Activated CD4-positive, alpha-beta T cell treated with anti-CD3 and anti-CD28 coated beads, Interleukin-2, amount 50 U/mL, for 24 hours (primary cell): Measurements from ENCODE around the gene MBD6.

Experiments
- DNase-seq, 2 donors: peaks; one replicate each; pipeline ENCODE4 v3.0.0-alpha.2; 2020; ENCODE audit warnings: low read depth in 1 of 2, low spot score in 1 of 2

The MBD6 gene

GRCh38 chr12:57528831-57529555 is 6.4 kb downstream of the MBD6 start:
- DNase-seq, result no peak

- DNase-seq, result no peak
These were observed 7.2 kb downstream of the MBD6 start for GRCh38 chr12:57529831-57530230.

DNA sequence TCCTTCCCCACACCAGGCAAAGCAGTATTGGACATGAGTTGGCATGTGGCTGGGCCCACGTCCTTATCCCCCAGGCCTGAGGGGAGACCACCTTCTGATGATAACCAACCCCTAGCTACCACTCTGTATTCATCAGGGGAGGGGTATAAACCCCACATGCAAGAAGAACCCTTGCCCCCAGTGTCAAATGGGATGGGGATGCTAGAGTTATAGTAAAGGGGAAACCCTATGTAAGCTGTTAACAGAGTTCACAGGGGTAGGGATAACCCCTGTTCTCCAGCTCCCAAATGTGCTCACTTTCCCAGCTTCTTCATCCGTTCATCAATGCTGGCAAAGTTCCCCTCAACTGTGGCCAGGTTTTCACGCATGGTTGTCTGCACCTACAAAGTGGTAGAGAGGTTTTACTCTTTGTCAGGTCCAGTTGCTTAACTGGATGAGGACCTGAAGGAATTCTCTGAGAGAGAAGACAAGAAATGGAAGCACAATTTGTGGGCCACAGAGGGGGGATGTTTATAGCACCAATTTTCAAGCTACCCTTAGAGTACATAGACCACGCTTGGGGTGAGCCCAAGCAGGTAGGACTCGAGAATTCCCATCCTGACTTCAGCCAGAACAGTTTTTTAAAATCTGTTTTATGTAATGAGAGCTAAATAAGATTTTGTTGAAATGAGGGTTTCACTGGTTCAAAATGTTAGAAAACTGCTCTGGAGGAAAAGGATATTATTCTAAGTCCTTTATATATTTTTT is 7.9 kb downstream of the MBD6 start:
- DNase-seq, result no peak

GRCh38 chr12:57531836-57532235 is 9.2 kb downstream of the MBD6 start:
- DNase-seq, result no peak

DNA sequence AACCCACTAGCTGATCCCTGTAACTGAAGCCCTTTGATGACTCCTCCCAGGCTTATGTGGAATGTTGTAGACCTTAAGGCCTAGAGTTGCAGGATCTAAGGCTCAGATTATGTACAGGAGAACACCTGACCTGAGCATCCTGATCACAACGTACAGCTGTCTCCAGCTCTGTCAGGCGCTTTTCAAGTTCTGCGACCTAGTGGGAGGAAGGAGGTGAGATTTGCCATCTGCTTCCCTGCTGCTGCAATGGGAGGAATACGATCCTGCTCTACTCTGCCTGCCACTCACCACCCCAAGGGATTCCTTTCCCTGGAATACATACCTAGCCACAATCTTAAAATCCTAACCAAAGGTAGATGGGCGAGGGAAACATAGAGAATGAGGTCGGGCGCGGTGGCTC is 10.5 kb downstream of the MBD6 start:
- DNase-seq, result no peak

DNA sequence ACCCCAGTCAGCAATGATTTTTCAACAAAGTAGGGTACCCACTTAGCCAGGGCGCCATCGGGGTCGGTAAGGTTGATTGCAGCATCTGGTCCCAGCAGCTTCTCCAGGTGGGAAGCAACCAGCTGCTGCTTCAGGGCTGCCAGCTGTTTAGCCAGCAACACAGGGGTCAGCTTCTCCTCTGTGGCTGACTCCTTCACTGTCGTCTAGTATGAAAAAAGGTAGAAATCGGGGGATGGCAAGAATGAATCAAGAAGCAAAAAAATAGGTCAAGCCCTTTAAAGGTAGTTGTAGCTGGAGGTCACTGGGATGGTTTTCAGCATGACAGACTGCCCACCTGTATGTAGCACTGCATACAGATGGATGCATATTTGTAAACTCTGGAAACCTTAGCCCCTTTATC is 11.6 kb downstream of the MBD6 start:
- no peak for DNase-seq

GRCh38 chr12:57534991-57535543 is 12.4 kb downstream of the MBD6 start:
- no peak for DNase-seq

GRCh38 chr12:57535764-57536596 is 13.4 kb downstream of the MBD6 start:
- DNase-seq, result no peak

GRCh38 chr12:57536597-57536942 is 13.9 kb downstream of the MBD6 start:
- no peak for DNase-seq

- DNase-seq, result no peak
These were observed 16.6 kb downstream of the MBD6 start for GRCh38 chr12:57539134-57539768.

GRCh38 chr12:57541001-57541400 is 18.4 kb downstream of the MBD6 start:
- no peak for DNase-seq

DNA sequence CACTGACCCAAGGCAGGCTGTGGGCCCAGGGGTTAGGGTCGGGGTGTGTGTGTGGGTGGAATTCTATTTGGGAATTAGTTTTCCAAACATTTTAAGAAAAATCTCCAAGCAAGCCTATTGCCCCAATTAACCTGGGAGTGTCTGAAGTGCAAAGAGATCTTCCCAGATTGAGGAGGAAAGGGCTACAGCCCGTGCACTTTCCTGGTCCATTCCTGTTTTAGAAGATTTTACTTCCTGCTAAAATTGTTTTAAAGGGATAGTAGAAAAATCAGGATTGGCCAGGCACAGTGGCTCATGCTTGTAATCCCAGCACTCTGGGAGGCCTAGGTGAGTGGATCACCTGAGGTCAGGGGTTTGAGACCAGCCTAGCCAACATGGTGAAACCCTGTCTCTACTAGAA is 19.1 kb downstream of the MBD6 start:
- DNase-seq, result no peak

GRCh38 chr12:57543581-57543980 is 21.0 kb downstream of the MBD6 start:
- no peak for DNase-seq

- DNase-seq, result no peak
These were observed 23.3 kb downstream of the MBD6 start for GRCh38 chr12:57545809-57546437.

DNA sequence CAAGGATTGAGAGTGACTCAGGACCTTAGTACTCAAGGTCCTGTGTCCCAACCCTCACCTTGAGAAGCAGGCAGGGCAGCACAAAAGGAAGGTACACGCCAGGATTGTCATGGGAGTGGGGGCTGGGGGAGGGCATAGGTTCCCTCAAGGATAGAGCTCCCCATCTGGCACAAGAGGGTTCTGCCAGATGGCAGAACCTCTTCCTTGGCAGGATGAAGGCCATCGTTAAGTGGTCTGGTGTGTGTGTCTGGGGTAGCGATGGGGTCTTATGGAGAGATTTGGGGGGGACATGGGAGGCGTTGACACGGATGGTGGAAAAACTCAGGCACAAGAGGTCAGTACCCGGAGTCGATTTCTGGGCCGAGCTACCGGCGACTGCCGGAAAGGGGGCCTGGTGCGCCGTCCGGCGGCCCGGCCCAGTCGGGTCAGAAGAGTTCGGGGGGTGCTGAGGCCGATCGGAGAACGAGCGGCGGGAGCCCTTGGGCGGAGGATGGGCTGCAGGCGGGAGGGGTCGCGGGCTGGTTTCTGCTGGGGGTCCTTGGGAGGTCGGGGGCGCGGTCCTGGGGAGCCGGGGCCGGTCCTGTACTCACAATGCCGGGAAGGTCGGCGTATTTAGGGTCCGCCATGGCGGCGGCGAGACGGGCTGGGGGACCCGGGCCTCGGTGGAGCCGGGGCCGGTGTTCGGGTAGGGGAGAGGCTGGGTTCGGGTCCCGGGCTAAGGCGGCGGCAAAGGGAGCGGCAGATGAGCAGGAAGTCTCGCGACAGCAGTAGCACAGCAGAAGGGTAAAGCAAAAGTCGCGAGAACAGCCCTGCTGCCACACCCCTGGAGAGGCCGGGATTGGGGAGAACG is 24.0 kb downstream of the MBD6 start, which contains the start of gene DCTN2:
TSS of gene DCTN2 (minus strand) at position 755 of the 850 bp plus-strand sequence. CDS start at position 626, 129 bp downstream.
- peak; percentile 76 to 93 for DNase-seq

DNA sequence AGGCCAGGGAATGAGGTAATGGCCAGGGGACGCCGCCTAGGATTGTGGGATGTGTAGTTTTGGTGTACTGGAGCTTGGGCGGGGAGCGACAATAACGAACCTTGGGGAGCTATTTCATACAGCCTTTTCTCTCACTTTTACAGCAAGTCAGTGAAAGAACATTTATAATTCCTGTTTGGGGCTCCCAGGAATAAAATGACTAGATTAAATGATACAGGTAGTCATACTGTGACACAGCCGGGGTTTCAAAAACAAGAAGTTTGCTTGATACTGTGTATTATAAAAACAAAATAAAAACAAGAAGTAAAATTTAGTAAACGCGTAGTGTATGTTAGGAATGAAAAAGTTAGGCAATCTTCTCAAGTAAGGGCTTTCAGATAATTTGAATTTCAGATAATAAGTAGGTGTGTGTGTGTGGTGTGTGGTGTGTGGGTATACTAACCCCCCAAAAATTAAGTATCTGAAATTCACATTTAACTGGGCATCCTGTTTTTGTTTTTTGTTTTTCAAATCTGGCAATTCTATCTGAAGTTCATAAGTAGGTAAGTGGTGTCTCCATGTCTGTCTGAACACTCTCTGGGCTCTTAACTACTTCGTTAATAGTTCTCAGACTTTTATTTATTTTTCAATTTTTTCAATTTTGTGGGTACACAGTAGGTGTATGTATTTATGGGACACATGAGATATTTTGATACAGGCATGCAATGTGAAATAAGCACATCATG is 24.8 kb downstream of the MBD6 start:
- no peak for DNase-seq

DNA sequence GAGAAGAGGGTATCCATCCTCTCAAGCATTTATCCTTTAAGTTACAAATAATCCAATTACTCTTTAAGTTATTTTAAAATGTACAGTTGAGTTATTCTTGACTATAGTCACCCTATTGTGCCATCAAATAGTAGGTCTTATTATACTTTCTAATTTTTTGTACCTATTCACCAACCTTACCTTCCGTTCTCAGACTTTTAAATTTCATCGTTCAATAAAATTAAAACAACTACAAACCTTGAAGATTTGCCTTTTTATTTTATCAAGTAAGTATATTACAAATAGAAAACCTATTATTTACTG is 25.3 kb downstream of the MBD6 start:
- no peak for DNase-seq

- DNase-seq, result no peak
These were observed 25.9 kb downstream of the MBD6 start for GRCh38 chr12:57548488-57548887.

DNA sequence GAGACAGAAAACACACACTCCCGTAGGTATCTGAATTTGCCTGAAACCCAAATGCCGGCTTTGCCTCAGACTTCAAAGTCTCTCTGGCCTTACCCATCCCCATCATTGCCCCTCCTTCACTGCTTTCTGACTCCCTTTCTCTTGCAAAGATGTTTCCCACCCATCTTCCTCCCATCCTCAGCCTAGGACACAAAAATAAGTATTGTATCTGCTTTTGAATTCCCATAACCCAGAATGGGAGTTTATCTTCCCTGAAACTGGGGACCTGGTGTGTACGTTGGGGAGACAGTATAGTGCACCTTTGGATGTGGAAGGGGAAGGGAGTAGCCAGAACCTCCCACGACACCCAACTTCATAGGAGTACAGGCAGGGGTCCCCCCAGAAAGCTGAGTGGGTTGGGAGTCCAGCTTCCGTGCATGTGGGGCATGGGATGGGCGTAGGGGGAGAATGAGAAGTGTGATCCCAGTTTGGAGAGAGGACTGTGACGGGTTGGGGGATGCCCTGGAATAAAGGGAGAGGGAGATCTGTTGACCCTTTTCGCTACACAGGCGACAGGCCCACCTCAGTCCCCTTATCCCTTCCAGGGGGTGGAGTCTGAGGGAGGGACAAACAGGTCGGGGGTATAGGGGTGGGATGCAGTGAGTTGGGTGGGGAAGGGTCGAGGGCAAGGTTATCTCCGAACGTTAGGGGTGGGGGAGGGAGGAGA is 26.7 kb downstream of the MBD6 start:
- no peak for DNase-seq
